ENCODE results near the gene FMN1. TPM values are rescaled to one million over a fixed set of nuclear protein-coding genes. Genes with fewer than 3 reads are reported as not detected.

The FMN1 gene
- total and polyA plus RNA-seq, 2 of the 8 experiments (the other 6 are each of a cell fraction or from before 2014, with no cell fraction given): 0.27 to 3.7 TPM

DNA sequence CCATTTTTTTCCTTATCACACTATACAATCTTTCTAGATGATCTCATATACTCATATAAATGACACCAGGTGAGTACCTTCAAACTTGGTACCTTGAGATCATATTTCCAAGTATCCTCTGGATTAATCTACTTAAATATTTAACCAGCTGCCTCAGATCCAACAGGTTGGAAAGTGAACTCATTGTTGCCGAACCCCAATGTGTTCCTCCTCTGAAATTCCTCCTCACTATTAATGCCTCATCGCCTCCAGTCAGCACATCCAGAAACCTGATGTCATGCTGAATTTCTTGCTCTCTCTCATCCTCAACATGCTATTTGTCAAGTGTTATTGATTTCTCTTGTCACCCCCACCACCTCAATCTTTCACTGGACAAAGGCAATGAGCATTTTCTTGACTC, 221.8 kb downstream of the FMN1 start:
- Histone ChIP-seq H3K4me3 (ENCODE audit: extremely low read depth in 1 of 4, insufficient read depth in 2 of 4, low read depth in 3 of 4, low read length in 4 of 4) (no peak overlapping the region), H2AK5ac (ENCODE audit: low read depth, low read length) (no peak overlapping the region), H3K4ac (replicated peaks; ENCODE audit: insufficient read length, low read depth, low read length) (no peak overlapping the region), H2BK12ac (ENCODE audit: low read depth, low read length) (no peak overlapping the region), H2BK120ac (replicated peaks; ENCODE audit: low read depth, low read length) (no peak overlapping the region), H3K36me3 (ENCODE audit: control insufficient read depth in 2 of 4, insufficient read depth in 4 of 4, low read length in 3 of 4) (no peaks in the 10 kb centered on the region), H3K18ac (ENCODE audit: extremely low read depth, low read length) (no peak overlapping the region), H3K23me2 (ENCODE audit: low read depth, low read length) (no peaks in the 10 kb centered on the region), H3K56ac (replicated peaks; ENCODE audit: insufficient read length, low read depth, low read length) (no peak overlapping the region), H4K20me1 (replicated peaks in 1 of 2; ENCODE audit: control insufficient read depth in 1 of 2, insufficient read depth in 2 of 2, low read length in 2 of 2) (no peaks in the 10 kb centered on the region), H3K4me2 (ENCODE audit: insufficient read depth in 1 of 2, low read depth in 2 of 2, low read length in 2 of 2) (no peak overlapping the region), H3K79me1 (ENCODE audit: low read depth, low read length) (no peaks in the 10 kb centered on the region), H2BK15ac (ENCODE audit: low read length) (no peak overlapping the region), H4K91ac (replicated peaks; ENCODE audit: insufficient read length, low read length) (no peak overlapping the region), H4K8ac (ENCODE audit: extremely low read depth, insufficient read depth, low read length) (no peak overlapping the region), H2AFZ (ENCODE audit: low read length) (no peak overlapping the region), H3K9ac (replicated peaks in 1 of 4; ENCODE audit: extremely low read depth in 1 of 4, low read depth in 3 of 4, low read length in 3 of 4) (no peak overlapping the region), H3K14ac (ENCODE audit: insufficient read length) (no peak overlapping the region), H4K5ac (ENCODE audit: insufficient read length, low read depth, low read length) (no peak overlapping the region), H2BK20ac (ENCODE audit: low read length) (no peak overlapping the region), H3K79me2 (ENCODE audit: control insufficient read depth in 1 of 2, insufficient read depth in 2 of 2, low read length in 2 of 2) (no peaks in the 10 kb centered on the region), H3K9me3 (ENCODE audit: insufficient read depth in 2 of 2, low read depth in 1 of 2, low read length in 1 of 2) (no peaks in the 10 kb centered on the region), H3K4me1 (replicated peaks in 1 of 4; ENCODE audit: control insufficient read depth in 3 of 4, insufficient read depth in 4 of 4, low read length in 3 of 4) (no peaks in the 10 kb centered on the region), H3K27ac (ENCODE audit: low read depth, low read length) (no peak overlapping the region), H3K23ac (ENCODE audit: insufficient read length) (no peak overlapping the region), H3K27me3 (replicated peaks in 1 of 4; ENCODE audit: control insufficient read depth in 3 of 4, extremely low read depth in 1 of 4, insufficient read depth in 3 of 4, low read length in 3 of 4) (no peaks in the 10 kb centered on the region), H2BK5ac (ENCODE audit: low read depth, low read length) (no peak overlapping the region)
- DNase-seq (ENCODE audit: low read depth in 1 of 2, low spot score in 2 of 2) (no peak), FAIRE-seq (no peak)
- 93% methylated on average over 2 of the region's 2 CpGs; no CpG with 5 or more reads in 1 of the 2 experiments for WGBS, 2 experiments (ENCODE audit: extremely low coverage in 1 of 2, insufficient coverage in 1 of 2, insufficient read length in 1 of 2, insufficient replicate concordance in 2 of 2, low coverage in 1 of 2, low lambda C conversion rate in 2 of 2, missing lambda C conversion rate in 1 of 2)
- CTCF ChIA-PET (ENCODE audit: partially characterized antibody): interaction anchor here (1.0 kb wide), 1 partner anchor 21 kb away, joined by 5 read pairs; no protein-coding TSS in a partner anchor
- POLR2A ChIA-PET (ENCODE audit: partially characterized antibody): no interaction called here
- TF ChIP-seq CBX5 (IDR thresholded peaks at IDR 0.05; ENCODE audit: low read depth, low read length): no peak
- TF ChIP-seq KDM5A (IDR thresholded peaks at IDR 0.05; ENCODE audit: low read length): no peak
- TF ChIP-seq, protein P1, sequence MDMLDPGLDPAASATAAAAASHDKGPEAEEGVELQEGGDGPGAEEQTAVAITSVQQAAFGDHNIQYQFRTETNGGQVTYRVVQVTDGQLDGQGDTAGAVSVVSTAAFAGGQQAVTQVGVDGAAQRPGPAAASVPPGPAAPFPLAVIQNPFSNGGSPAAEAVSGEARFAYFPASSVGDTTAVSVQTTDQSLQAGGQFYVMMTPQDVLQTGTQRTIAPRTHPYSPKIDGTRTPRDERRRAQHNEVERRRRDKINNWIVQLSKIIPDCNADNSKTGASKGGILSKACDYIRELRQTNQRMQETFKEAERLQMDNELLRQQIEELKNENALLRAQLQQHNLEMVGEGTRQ (IDR thresholded peaks at IDR 0.05; ENCODE audit: low read length): no peak
- no peak for TF ChIP-seq YY1 (IDR thresholded peaks at IDR 0.05; ENCODE audit: low read depth, low read length)
- no peak for TF ChIP-seq SUZ12 (IDR thresholded peaks at IDR 0.05; ENCODE audit: low read length)
- TF ChIP-seq, protein P2, sequence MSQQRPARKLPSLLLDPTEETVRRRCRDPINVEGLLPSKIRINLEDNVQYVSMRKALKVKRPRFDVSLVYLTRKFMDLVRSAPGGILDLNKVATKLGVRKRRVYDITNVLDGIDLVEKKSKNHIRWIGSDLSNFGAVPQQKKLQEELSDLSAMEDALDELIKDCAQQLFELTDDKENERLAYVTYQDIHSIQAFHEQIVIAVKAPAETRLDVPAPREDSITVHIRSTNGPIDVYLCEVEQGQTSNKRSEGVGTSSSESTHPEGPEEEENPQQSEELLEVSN (IDR thresholded peaks at IDR 0.05): no peak
- no peak for TF ChIP-seq EZH2 (IDR thresholded peaks at IDR 0.05; ENCODE audit: low read depth, low read length, severe bottlenecking)
- no peak for TF ChIP-seq EP300 (IDR thresholded peaks at IDR 0.05; ENCODE audit: borderline replicate concordance in 1 of 2, low read depth in 2 of 2, low read length in 2 of 2)
- no peak for TF ChIP-seq KDM1A (IDR thresholded peaks at IDR 0.05; ENCODE audit: borderline replicate concordance, low read length)
- no peak for TF ChIP-seq GABPA (IDR thresholded peaks at IDR 0.05; ENCODE audit: borderline replicate concordance, insufficient read depth, low read length)
- TF ChIP-seq SIX5 (IDR thresholded peaks at IDR 0.05; ENCODE audit: low read depth, low read length): no peak
- TF ChIP-seq CHD1 (IDR thresholded peaks at IDR 0.05; ENCODE audit: low read depth, low read length): no peak
- TF ChIP-seq JUN (IDR thresholded peaks at IDR 0.05; ENCODE audit: low read depth, low read length): no peak
